Measurements from ENCODE around the gene RAB25. TPM values are rescaled to one million over a fixed set of nuclear protein-coding genes. Genes with fewer than 3 reads are reported as not detected.
A peak's percentile ranks its signal among the peaks of the same experiment; 100 is the strongest.

Gene RAB25
- polyA plus RNA-seq, 1 donor from 2014 or later = 1.3 TPM

GRCh38 chr1:156014829-156015228 lies 46.1 kb upstream of the RAB25 start:
- no peak overlapping the region for H3K27ac ChIP-seq (ENCODE audit: low read length)

DNA sequence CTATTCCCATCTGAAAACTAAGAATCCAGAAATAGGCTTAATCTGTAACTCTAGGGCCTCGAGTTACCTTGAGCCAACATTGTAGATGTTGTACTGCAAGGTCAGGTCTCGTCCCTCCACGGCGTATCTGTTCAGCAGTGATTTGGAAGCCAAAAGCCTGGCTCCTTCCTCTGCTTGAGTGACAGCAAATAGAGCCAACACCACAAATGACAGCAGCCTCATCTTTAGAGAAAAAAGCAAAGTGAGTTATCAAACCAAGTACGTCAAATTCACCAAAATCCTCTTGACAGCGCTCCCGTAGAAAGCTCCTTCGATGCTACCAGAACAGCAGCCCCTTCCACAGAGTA lies 41.0 kb upstream of the RAB25 start:
- H3K79me2 ChIP-seq (replicated peaks; ENCODE audit: insufficient read depth, low read length) = peaks cover 21% of the 10 kb centered on the region
- no peaks in the 10 kb centered on the region for H3K27me3 ChIP-seq (ENCODE audit: insufficient read depth, low read depth, low read length)
- H3K9me2 ChIP-seq (ENCODE audit: insufficient read depth, low read length) = no peaks in the 10 kb centered on the region
- H3F3A ChIP-seq (ENCODE audit: insufficient read depth, low read length, poor library complexity, severe bottlenecking) = no peaks in the 10 kb centered on the region
- peak overlapping the region; percentile 82 for H3K27ac ChIP-seq (ENCODE audit: low read length)
- peak overlapping the region; percentile 93 for H3K4me3 ChIP-seq (ENCODE audit: low read length)
- no peaks in the 10 kb centered on the region for H3K9me3 ChIP-seq (ENCODE audit: low read length)
- no peaks in the 10 kb centered on the region for H3K36me3 ChIP-seq (ENCODE audit: insufficient read depth, low read length)
- H2AFZ ChIP-seq (ENCODE audit: low read depth, low read length) = no peak overlapping the region
- H3K4me2 ChIP-seq (ENCODE audit: low read length) = peak overlapping the region; percentile 86
- TF ChIP-seq EP300 (conservative IDR thresholded peaks at IDR 0.05; ENCODE audit: poor library complexity, severe bottlenecking) (no peak), MXI1 (conservative IDR thresholded peaks at IDR 0.05; ENCODE audit: poor library complexity, severe bottlenecking) (no peak), CTCF (IDR thresholded peaks at IDR 0.05; ENCODE audit: poor library complexity, severe bottlenecking) (no peak), SMC3 (conservative IDR thresholded peaks at IDR 0.05; ENCODE audit: poor library complexity) (no peak), RAD21 (conservative IDR thresholded peaks at IDR 0.05) (no peak), POLR2AphosphoS5 (IDR thresholded peaks at IDR 0.05) (no peak), REST (IDR thresholded peaks at IDR 0.05; ENCODE audit: borderline replicate concordance) (no peak), TAF1 (IDR thresholded peaks at IDR 0.05; ENCODE audit: low read depth) (no peak), EZH2 (IDR thresholded peaks at IDR 0.05; ENCODE audit: borderline replicate concordance, insufficient read depth, low read length, poor library complexity, severe bottlenecking) (no peak)
- no peaks in the 10 kb centered on the region for H4K20me1 ChIP-seq (ENCODE audit: insufficient read depth)
- peak overlapping the region; percentile 89 for H3K9ac ChIP-seq (ENCODE audit: low read length)

More at GRCh38 chr1:156014829-156015228, 46.1 kb upstream of the RAB25 start:
- H4K20me1 ChIP-seq (ENCODE audit: insufficient read depth) = no peaks in the 10 kb centered on the region
- H3F3A ChIP-seq (ENCODE audit: insufficient read depth, low read length, poor library complexity, severe bottlenecking) = no peaks in the 10 kb centered on the region
- peaks cover 14% of the 10 kb centered on the region for H3K79me2 ChIP-seq (replicated peaks; ENCODE audit: insufficient read depth, low read length)
- H3K9ac ChIP-seq (ENCODE audit: low read length) = no peak overlapping the region
- H3K36me3 ChIP-seq (ENCODE audit: insufficient read depth, low read length) = no peaks in the 10 kb centered on the region
- no peak for TF ChIP-seq EZH2 (IDR thresholded peaks at IDR 0.05; ENCODE audit: borderline replicate concordance, insufficient read depth, low read length, poor library complexity, severe bottlenecking)
- no peak for TF ChIP-seq MXI1 (conservative IDR thresholded peaks at IDR 0.05; ENCODE audit: poor library complexity, severe bottlenecking)
- TF ChIP-seq EP300 (conservative IDR thresholded peaks at IDR 0.05; ENCODE audit: poor library complexity, severe bottlenecking) = no peak
- no peak for TF ChIP-seq REST (IDR thresholded peaks at IDR 0.05; ENCODE audit: borderline replicate concordance)
- no peak overlapping the region for H2AFZ ChIP-seq (ENCODE audit: low read depth, low read length)
- no peak overlapping the region for H3K4me2 ChIP-seq (ENCODE audit: low read length)
- H3K4me3 ChIP-seq (ENCODE audit: low read length) = no peak overlapping the region
- no peaks in the 10 kb centered on the region for H3K9me2 ChIP-seq (ENCODE audit: insufficient read depth, low read length)
- no peaks in the 10 kb centered on the region for H3K27me3 ChIP-seq (ENCODE audit: insufficient read depth, low read depth, low read length)
- no peaks in the 10 kb centered on the region for H3K9me3 ChIP-seq (ENCODE audit: low read length)
